HG02973 (cell line): ENCODE results near the gene PRF1.

Experiments
- ATAC-seq: cut with Tn5 transposase; IDR thresholded peaks from one replicate; pipeline ENCODE4 v1.9.1; 2021; ENCODE audit warnings: moderate library complexity; ENCODE audit not compliant: unreplicated experiment

The PRF1 gene

GRCh38 chr10:70578371-70578947, 24.1 kb downstream of the PRF1 start:
- ATAC-seq = peak; percentile 44

- ATAC-seq = no peak
Observed at GRCh38 chr10:70576803-70577517, 25.6 kb downstream of the PRF1 start.

GRCh38 chr10:70575874-70576802, 26.4 kb downstream of the PRF1 start:
- ATAC-seq = peak; percentile 37

- ATAC-seq = no peak
Observed at GRCh38 chr10:70575486-70575873, 27.1 kb downstream of the PRF1 start.

- ATAC-seq = no peak
Observed at GRCh38 chr10:70573599-70574506, 28.7 kb downstream of the PRF1 start.

- no peak for ATAC-seq
Observed at GRCh38 chr10:70571636-70572439, 30.7 kb downstream of the PRF1 start.

GRCh38 chr10:70571236-70571635, 31.3 kb downstream of the PRF1 start:
- no peak for ATAC-seq

- ATAC-seq = no peak
Observed at GRCh38 chr10:70568781-70569495, 33.6 kb downstream of the PRF1 start.

- no peak for ATAC-seq
Observed at GRCh38 chr10:70568113-70568512, 34.4 kb downstream of the PRF1 start.

GRCh38 chr10:70567603-70568002, 34.9 kb downstream of the PRF1 start:
- no peak for ATAC-seq

- ATAC-seq = no peak
Observed at GRCh38 chr10:70566515-70567290, 35.8 kb downstream of the PRF1 start.

- ATAC-seq = no peak
Observed at GRCh38 chr10:70565556-70566514, 36.7 kb downstream of the PRF1 start.

GRCh38 chr10:70564901-70565351, 37.6 kb downstream of the PRF1 start:
- ATAC-seq = no peak

- ATAC-seq = no peak
Observed at GRCh38 chr10:70564113-70564725, 38.3 kb downstream of the PRF1 start.

GRCh38 chr10:70563230-70563629, 39.3 kb downstream of the PRF1 start:
- ATAC-seq = no peak

GRCh38 chr10:70562036-70562755, 40.3 kb downstream of the PRF1 start:
- ATAC-seq = no peak
